GM19240 (cell line): ENCODE results near the gene RCN1.
"Not testable (repeated sequence)": the region's sequence is repeated elsewhere in the genome, so short reads cannot be mapped to it uniquely, and the experiment has no call there.

Source experiments
- DNase-seq: peaks from one replicate; pipeline ENCODE4 v3.0.0; 2011; ENCODE audit warnings: low spot score; ENCODE audit not compliant: insufficient read length

RCN1 gene

GRCh38 chr11:32110795-32111194, 19.9 kb downstream of the RCN1 start:
- DNase-seq = no peak

DNA sequence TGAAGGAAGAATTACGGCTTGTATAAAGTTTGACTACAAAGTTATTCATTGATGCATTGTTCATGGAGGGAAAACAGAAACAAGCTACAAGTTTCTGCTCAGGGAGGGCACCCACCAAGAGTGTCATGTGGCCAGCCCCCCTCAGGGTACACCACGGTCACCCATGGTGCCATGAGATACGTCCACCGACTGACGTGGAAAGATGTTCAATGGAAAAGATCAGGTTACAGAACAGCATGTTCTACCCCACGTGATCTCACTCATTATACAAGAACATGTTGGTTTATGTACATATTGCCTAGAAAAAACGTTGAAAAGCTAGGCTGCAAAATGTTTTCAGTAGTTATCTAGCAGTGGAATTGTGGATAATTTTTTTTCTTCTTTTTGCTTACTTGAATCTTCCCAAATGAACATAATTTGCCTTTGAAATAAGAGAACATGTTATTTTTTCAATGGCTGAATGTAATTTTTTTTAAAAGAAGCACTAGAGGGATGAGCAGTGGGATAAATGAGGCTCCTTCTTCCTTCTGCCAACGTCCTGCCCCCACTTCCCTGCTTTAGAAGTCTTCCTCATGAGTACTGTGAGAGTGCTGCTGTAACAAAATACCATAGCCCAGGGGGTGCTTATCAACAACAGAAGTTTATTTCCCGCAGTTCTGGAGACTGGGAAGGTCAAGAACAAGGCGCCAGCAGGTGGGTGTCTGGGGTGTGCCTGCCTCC, 22.5 kb downstream of the RCN1 start:
- no peak for DNase-seq

DNA sequence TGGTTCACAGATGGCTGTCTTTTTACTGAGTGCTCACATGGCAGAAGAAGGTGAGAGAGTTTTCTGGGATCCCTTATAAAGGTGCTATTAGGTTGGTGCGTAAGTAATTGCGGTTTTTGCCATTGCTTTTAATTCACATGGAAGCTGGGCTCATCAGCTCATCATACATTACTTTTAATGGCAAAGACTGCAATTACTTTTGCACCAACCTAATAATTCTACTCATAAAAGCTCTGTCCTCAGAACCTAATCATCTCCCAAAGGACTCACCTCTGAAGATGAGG, 23.0 kb downstream of the RCN1 start:
- no peak for DNase-seq

DNA sequence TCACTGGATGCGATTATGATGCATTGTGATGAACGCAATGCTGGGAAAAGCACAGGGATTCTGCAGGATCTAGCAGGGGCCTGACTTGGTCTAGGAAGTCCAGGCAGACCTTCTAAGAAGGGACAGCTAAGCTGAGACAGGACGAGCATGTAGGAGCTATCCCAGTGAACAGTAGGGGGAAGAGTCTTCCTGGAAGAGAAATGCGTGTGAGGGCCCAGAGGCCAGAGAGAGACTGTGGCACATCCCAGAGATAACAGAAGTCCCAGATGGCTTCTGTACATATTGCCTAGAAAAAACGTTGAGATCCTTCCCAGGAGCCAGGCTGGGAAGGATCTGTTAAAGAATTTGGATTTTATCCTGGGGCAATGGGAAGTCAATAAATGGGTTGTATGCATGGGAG, 24.6 kb downstream of the RCN1 start:
- no peak for DNase-seq

- no peak for DNase-seq
These were observed 25.8 kb downstream of the RCN1 start for GRCh38 chr11:32116668-32117067.

GRCh38 chr11:32118025-32118974, 27.4 kb downstream of the RCN1 start:
- no peak for DNase-seq

- not testable (repeated sequence) for DNase-seq
These were observed 28.3 kb downstream of the RCN1 start for GRCh38 chr11:32119139-32119538.

GRCh38 chr11:32121012-32121411, 30.1 kb downstream of the RCN1 start:
- no peak for DNase-seq

DNA sequence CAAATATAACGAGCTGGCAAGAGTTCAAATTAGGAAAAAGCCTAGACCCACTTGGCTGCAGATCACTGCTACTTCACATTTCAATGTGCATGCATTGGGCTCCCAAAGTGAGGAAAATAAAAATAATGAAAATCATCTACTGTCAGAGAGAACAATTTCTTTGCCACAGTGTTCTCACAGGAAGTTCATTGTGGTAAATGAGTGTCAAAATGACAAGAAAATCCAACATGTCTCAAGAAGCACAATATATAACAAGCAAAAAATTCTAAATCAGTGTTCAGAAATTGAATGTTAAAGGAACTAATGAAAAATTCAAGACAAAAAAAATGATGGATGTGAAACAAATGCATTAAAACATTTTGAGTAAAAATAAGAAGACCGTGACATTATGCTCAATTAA, 31.3 kb downstream of the RCN1 start:
- DNase-seq = no peak

- no peak for DNase-seq
These were observed 40.4 kb downstream of the RCN1 start for GRCh38 chr11:32131321-32131720.

GRCh38 chr11:32136657-32137056, 45.8 kb downstream of the RCN1 start:
- DNase-seq = no peak

DNA sequence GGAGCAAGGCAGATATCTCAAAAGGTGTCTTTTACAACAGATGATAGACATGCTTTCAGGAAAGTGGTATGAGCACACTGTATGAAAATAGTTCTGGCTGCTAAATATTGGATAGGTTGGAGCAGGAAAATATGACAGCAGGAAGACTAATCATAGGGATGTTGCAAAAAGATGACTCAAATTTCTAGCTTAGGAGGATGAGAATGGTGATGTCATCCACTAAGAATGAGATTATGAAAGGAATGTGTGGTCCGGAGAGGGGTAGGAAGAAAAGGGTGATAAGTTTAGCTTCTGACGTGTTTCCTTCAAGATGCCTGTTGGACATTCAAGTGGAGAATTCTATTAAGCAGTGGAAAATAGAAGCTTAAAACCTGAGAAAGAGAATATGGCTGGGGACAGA, 46.4 kb downstream of the RCN1 start:
- DNase-seq = no peak

DNA sequence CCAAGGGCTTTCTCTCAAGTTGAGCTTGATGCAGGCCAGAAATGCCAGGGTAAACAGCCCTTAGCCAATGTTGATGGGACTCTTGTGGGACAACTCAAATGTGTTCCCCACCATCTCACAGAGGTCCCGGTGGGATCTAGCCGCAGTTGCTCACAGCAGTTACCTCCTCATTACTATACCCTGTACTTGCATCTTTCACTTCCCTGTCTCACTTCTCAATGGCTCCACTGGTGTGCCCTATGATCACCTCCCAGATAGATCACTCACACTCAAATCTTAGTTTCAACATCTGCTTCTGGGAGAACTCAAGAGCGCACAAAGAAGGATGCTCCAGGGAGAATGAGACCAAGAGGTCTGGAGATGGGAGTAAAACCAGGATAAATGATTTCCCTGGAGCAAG, 47.0 kb downstream of the RCN1 start:
- DNase-seq = no peak

DNA sequence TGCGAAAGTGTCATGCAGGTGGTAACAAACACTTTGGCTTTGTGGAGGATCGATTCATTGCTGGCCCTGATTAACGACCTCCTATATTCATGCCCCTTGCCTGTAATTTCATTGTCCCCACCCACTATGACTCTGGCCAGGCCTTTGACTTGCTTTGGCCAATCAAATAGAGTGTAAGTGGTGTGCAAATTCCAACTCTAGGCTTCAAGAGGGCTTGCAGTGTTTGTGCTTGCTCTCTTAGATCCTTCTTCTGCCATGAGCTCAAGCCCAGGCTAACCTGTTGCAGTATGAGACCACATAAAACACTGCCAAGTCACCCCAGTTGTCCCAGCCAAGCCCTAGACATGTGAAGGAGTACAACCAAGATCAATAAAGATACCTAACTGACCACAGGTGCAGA, 48.0 kb downstream of the RCN1 start:
- no peak for DNase-seq

DNA sequence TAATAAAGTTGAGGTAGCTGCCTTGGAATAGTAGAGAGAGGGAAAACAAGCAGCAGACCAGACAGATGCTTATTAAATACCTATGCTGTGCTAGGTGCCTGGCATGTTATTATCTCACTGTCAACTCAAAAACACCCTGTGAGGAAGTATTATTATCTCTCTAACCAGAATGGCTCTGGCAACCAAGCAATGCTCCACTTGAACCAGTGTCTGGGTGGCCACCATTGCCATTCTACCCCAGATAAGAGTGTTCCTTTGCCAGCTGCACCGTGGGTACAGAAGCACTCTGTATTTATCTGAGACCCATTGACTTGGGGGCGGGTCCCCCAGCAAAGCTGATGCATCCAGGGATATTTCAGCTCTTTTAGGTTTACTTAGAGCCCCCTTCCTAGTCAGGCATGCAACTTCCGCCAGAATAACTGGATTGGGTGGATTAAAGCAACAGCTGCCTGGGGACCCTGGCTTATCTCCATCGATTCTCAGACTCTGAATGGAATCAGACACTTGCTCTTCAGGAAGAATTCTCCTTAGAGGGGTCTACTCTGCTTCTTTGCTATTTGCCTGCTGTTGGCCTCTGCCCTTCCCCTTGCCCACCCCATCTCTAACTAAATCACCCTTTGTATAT, 49.1 kb downstream of the RCN1 start:
- DNase-seq = no peak

DNA sequence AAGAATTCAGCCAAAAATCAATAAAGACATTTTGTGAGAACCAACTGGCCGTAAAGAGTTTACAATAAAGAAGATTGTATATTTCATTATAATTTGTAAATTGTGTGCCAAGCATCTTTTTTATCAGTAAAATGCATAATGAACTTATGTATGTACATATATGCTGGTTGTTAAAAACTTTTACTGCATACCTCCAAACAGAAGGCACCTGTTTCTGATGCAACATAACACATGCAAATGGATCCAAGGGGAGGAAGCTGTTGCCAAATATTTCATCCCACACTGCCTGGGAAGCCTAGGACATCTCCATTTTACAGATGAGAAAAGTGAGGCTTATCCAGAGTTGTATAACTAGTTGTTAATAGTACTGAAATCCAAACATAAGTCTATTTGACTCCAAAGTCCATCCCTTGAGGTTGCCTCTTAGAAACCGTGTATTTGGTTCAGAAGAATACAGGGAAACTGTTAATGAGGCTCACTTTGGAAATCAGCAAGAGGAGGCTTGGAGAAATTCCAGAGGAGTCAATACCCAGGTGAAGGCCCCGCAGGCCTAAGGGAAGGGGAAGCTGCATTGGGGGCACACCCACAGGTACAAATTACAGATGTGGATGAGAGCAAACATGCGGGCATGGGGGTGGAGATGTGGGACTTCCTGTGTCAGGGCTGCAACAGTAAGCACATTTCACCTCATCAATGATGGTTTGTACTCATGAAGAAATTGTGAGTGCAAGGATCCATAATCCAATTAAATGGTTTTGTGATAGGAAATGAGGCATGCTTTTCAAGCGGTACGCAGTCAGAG, 51.1 kb downstream of the RCN1 start:
- DNase-seq = no peak

- no peak for DNase-seq
These were observed 52.5 kb downstream of the RCN1 start for GRCh38 chr11:32143378-32143777.

DNA sequence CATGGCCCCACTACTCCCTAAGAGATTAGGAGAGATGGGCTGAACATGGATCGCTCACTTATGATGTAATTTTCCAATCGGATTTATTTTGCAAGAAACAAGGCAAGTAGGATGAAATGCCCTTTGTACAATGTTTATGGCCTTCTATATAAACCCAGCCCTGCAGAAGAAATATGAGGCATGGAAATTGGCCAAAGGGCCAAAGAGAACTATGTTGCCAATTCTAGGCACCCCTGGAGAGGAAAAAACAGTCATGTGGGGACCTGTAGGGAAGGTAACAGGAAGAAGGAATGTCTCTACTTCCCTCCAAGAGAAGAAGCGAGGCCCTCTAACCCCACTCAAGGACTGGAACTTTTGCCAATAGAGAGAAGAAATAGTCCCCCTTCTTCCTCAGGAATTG, 54.4 kb downstream of the RCN1 start:
- no peak for DNase-seq

GRCh38 chr11:32148895-32149294, 58.0 kb downstream of the RCN1 start:
- DNase-seq = no peak

- no peak for DNase-seq
These were observed 58.9 kb downstream of the RCN1 start for GRCh38 chr11:32149748-32150147.

DNA sequence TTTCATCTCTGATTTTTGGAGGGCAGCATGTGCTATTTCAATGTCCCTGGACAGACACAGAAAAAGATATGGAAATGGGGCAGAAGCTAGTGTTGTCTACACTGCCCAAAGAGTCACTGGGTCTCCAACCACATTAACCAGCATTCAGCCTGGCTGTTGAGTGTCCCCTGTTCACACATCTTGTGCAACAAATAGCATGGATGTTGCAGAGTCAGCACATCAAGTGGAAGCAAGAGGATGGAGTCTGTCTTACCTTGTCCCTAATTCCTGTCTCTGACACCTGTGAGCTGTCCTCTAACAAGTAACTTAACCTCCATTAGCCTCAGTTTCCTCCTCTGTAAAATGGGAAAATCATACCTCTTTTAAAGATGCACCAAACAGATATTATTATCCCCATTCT, 60.2 kb downstream of the RCN1 start:
- DNase-seq = no peak

- DNase-seq = no peak
These were observed 61.3 kb downstream of the RCN1 start for GRCh38 chr11:32152216-32152615.
